Peyer's patch (tissue), 4 donors: ENCODE results near the gene TOM1L2. TPM values are rescaled to one million over a fixed set of nuclear protein-coding genes. Genes with fewer than 3 reads are reported as not detected.

Source experiments
- DNase-seq, 3 donors: peaks; one replicate each; pipeline ENCODE4 v3.0.0-alpha.2; 2017 to 2019
- H3K27ac ChIP-seq, 4 donors: fragments of 200-600 bp; sonication (generic); one replicate each; pipeline ENCODE4 v1.5.1; 2016 to 2019
- H3K27me3 ChIP-seq, 2 donors: fragments of 200-600 bp; sonication (generic); one replicate each; pipeline ENCODE4 v1.5.1; 2019
- H3K36me3 ChIP-seq, 3 donors: fragments of 200-600 bp; sonication (generic); one replicate each; pipeline ENCODE4 v1.5.1; 2016 to 2019
- H3K4me1 ChIP-seq, 4 donors: fragments of 200-600 bp; sonication (generic); one replicate each; pipeline ENCODE4 v1.5.1; 2016 to 2019
- H3K4me3 ChIP-seq, 4 donors: fragments of 200-600 bp; sonication (generic); 1 replicate in 3 of 4; 2 replicates in 1 of 4; pipeline ENCODE4 v1.5.1; 2016 to 2019; ENCODE audit warnings: mild to moderate bottlenecking in 1 of 4
- H3K9me3 ChIP-seq, 4 donors: fragments of 200-600 bp; sonication (generic); one replicate each; pipeline ENCODE4 v1.5.1; 2016 to 2019; ENCODE audit warnings: mild to moderate bottlenecking in 1 of 4
- CTCF ChIP-seq, 6 experiments: fragments of 450-650 bp in 4 of 6; fragments of 200-600 bp in 2 of 6; sonication (generic) in 1 of 6; IDR thresholded peaks; one replicate each; pipeline ENCODE4 v1.5.1; 2017 to 2019; ENCODE audit warnings: antibody characterized with exemption in 6 of 6, mild to moderate bottlenecking in 3 of 6, moderate library complexity in 1 of 6
- POLR2A ChIP-seq, 2 donors: fragments of 450-650 bp; IDR thresholded peaks; one replicate each; pipeline ENCODE4 v1.5.1; 2017; ENCODE audit warnings: antibody characterized with exemption in 2 of 2, mild to moderate bottlenecking in 2 of 2, moderate library complexity in 2 of 2
- total RNA-seq, 4 donors: library from RNA; depleted of rRNA; stranded (reverse); fragments of >200 nt; gene quantifications; one replicate each; pipeline ENCODE4 v1.1.0, GENCODE V29; 2016

The TOM1L2 gene
- total RNA-seq, 4 donors from 2014 or later, result 49.5 to 74.8 (median 62.7) TPM

DNA sequence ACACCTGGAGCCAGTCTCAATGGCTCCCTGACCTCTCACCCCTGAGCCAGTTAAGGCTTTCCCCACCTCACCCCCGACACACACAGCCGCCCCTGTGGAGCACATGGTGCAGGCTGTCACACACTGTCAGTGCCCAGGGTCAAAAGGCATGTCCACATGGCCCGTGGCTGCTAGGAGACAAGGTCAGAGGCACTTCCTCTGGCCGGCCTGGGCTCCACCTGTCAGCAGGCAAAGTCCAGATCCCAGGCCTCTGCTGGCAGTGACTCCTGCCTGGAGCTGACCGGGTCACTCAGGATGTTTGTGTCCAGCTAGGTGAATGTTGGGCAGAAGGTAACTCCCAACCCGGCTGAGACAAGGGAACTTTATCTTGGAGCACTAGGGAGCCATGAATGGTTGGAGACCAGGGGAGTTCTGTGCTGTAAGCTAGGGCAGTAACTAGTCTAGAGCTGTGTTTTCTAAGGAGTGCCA, 141.4 kb downstream of the TOM1L2 start:
- Histone ChIP-seq H3K4me1 (peaks cover 9 to 76% (median 16%) of the 10 kb centered on the region in 4 donors), H3K27ac (peak overlapping the region in 3 of 4 donors; percentile 2 to 87 (median 32)), H3K36me3 (peaks cover 0 to 12% (median 0%) of the 10 kb centered on the region in 3 donors), H3K4me3 (peak overlapping the region in 1 of 4 donors; percentile 19), H3K9me3 (no peaks in the 10 kb centered on the region), H3K27me3 (no peaks in the 10 kb centered on the region)
- peak in 2 of 3 donors; percentile 82 to 87 for DNase-seq
- TF ChIP-seq CTCF (IDR thresholded peaks at IDR 0.05) (no peak), POLR2A (IDR thresholded peaks at IDR 0.05) (peak in 1 of 2 donors; percentile 63)

- H3K36me3 ChIP-seq, result peaks cover 0 to 12% (median 0%) of the 10 kb centered on the region in 3 donors
Measured at GRCh38 chr17:17830269-17830567, 142.0 kb downstream of the TOM1L2 start.

DNA sequence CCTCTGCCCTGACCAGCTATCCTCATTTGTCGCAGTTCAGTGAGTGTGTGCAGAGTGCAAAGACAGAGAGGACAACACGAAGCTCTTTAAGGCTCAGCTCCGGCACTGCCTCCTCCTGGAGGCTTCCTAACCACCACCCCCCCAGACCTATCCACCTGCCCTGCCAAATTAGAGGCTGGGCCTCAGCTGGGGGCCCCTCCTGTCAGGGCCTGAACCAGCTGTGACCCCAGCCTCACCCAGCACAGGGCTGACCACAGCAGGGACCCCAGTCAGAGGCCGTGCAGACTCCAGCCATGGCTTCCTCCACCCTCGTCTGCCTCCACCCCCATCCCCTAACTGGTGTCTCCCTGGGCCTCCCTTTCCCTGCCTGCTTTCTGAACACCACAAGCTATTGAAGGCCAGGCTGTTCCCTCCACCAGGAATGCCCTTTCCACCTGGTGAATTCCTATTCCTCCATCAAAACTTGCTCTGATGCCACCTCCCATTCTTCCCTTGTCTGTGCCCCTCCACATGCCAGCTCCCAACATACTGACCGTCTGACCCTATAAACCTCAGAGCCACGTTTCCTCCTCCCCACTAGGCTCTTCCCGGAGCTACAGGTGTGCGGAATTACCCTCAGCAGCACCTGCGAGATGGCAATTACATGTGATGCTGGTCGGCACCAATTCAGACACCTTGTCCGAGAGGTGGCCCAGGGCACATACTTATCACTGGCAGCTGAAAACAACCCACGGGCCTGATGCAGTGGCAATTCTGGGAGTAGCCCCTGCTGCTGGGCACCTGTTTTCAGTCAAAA, 144.2 kb downstream of the TOM1L2 start:
- H3K27ac ChIP-seq, result no peak overlapping the region
- no peak for TF ChIP-seq POLR2A (IDR thresholded peaks at IDR 0.05)
- no peak for TF ChIP-seq CTCF (IDR thresholded peaks at IDR 0.05)
- no peaks in the 10 kb centered on the region for H3K9me3 ChIP-seq
- no peaks in the 10 kb centered on the region for H3K27me3 ChIP-seq
- no peak overlapping the region for H3K4me3 ChIP-seq
- no peak for DNase-seq
- peaks cover 0 to 12% (median 0%) of the 10 kb centered on the region in 3 donors for H3K36me3 ChIP-seq
- H3K4me1 ChIP-seq, result peaks cover 11 to 78% (median 16%) of the 10 kb centered on the region in 4 donors

More at GRCh38 chr17:17830269-17830567, 142.0 kb downstream of the TOM1L2 start:
- Histone ChIP-seq H3K27ac (peak overlapping the region in 2 of 4 donors; percentile 32 to 87), H3K4me3 (no peak overlapping the region), H3K4me1 (peaks cover 4 to 76% (median 12%) of the 10 kb centered on the region in 4 donors), H3K27me3 (no peaks in the 10 kb centered on the region), H3K9me3 (no peaks in the 10 kb centered on the region)
- no peak for DNase-seq
- no peak for TF ChIP-seq POLR2A (IDR thresholded peaks at IDR 0.05)
- TF ChIP-seq CTCF (IDR thresholded peaks at IDR 0.05), result no peak

GRCh38 chr17:17826942-17827785, 145.0 kb downstream of the TOM1L2 start:
- DNase-seq, result no peak
- no peaks in the 10 kb centered on the region for H3K27me3 ChIP-seq
- H3K9me3 ChIP-seq, result no peaks in the 10 kb centered on the region
- peaks cover 14 to 84% (median 20%) of the 10 kb centered on the region in 4 donors for H3K4me1 ChIP-seq
- TF ChIP-seq POLR2A (IDR thresholded peaks at IDR 0.05) (no peak), CTCF (IDR thresholded peaks at IDR 0.05) (no peak)
- H3K36me3 ChIP-seq, result peaks cover 0 to 10% (median 0%) of the 10 kb centered on the region in 3 donors
- no peak overlapping the region for H3K4me3 ChIP-seq
- H3K27ac ChIP-seq, result peak overlapping the region in 1 of 4 donors; percentile 59

DNA sequence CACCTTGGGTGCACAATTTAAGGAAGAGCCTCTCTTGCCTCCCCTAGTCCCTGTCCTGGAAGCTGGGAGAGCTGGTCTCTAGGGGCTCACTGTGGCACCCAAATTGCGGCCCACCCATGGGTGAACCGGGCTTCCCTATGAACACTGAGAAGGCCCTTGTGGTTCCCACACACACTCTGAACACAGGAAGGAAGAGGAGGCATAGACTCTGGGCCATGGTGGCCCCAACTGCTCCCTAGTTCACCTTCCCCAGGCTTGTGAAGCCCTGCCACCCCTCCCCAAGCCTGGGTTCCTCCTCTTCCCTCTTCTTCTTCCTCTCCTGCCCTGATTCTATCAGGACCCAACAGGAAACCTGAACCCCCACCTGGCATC, 145.9 kb downstream of the TOM1L2 start:
- no peak overlapping the region for H3K4me3 ChIP-seq
- peaks cover 0 to 2% (median 0%) of the 10 kb centered on the region in 3 donors for H3K36me3 ChIP-seq
- no peak for DNase-seq
- TF ChIP-seq POLR2A (IDR thresholded peaks at IDR 0.05), result no peak
- TF ChIP-seq CTCF (IDR thresholded peaks at IDR 0.05), result no peak
- no peaks in the 10 kb centered on the region for H3K27me3 ChIP-seq
- H3K4me1 ChIP-seq, result peaks cover 14 to 84% (median 20%) of the 10 kb centered on the region in 4 donors
- peak overlapping the region in 3 of 4 donors; percentile 59 to 95 (median 84) for H3K27ac ChIP-seq
- no peaks in the 10 kb centered on the region for H3K9me3 ChIP-seq
